Activated CD4-positive, alpha-beta T cell treated with anti-CD3 and anti-CD28 coated beads for 4 hours (primary cell): ENCODE data around the gene BBOX1.
"Not testable (repeated sequence)": the region's sequence is repeated elsewhere in the genome, so short reads cannot be mapped to it uniquely, and the experiment has no call there.

Experiments used
- DNase-seq, 2 donors: peaks; one replicate each; pipeline ENCODE4 v3.0.0-alpha.2; 2020

BBOX1 gene

GRCh38 chr11:27085605-27086004 is 45.0 kb downstream of the BBOX1 start:
- DNase-seq = no peak

DNA sequence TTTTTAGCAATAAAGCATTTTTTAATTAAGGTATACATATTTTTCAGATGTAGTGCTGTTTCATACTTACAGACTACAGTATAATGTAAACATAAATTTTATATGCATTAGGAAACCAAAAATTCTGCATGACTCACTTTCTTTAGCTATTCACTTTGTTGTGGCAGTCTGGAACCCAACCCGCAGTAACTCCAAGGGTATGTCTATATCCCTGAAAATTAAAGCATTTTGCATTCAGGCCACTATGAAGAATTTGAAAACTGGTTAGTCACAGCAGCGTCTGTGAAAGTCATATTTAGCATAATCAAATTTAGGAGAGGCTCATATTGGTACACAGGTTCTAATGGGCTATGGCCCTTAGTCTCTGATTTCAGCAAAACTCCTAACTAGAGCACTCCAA is 46.8 kb downstream of the BBOX1 start:
- no peak for DNase-seq

- no peak for DNase-seq
Measured at GRCh38 chr11:27088353-27088752, 47.7 kb downstream of the BBOX1 start.

DNA sequence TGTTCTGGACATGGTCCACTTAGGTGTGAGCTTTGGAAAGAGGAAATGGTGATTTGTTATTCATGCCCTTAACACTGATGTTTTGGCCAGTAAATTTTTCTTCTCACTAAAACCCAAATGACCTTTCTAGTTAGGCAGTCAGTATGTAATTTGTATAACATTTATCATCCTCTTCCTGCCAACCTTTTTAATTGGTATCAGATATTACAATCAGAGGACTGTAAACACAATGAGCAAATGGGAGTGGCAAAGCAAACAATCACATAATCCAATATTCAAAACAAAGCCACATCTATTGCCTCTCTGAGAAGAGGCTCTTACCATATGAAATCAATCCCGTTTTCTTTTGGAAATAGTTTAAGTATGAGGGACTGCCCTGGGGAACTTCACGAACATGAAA is 49.1 kb downstream of the BBOX1 start:
- DNase-seq = no peak

DNA sequence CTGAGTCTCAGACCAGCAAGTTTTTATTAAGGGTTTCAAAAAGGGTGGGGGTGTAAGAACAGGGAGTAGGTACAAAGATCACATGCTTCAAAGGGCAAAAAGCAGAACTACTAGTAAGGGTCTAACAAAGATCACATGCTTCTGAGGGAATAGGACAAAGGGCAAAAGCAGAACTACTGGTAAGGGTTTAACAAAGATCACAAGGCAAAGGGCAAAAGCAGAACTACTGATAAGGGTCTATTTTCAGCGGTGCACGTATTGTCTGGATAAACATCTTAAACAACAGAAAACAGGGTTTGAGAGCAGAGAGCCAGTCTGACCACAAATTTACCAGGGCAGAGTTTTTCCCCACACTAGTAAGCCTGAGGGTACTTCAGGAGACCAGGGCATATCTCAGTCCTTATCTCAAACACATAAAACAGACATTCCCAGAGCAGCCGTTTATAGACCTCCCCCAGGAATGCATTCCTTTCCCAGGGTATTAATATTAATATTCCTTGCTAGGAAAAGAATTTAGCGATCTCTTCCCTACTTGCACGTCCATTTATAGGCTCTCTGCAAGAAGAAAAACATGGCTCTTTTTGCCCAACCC is 49.8 kb downstream of the BBOX1 start:
- DNase-seq = not testable (repeated sequence)

DNA sequence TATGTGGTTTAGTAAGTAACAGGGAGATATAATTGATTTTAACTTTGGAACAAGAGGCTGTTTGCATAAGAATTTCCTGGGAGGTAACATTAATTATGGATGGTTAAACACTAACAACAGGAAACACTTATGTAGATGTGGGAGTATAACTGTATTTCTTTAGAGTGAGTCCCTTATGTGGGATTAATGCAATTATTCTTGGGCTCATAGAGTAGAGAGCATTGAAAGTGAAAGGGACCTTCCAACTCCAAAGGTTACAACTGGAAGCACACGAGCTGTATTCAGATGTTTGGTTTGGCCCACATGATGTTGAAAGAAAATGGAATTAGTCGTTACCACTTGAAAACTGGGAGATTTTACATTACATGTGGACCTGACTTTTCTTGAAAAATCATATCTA is 53.5 kb downstream of the BBOX1 start:
- DNase-seq = no peak

- DNase-seq = no peak
Measured at GRCh38 chr11:27095059-27095458, 54.4 kb downstream of the BBOX1 start.

GRCh38 chr11:27095887-27096286 is 55.3 kb downstream of the BBOX1 start:
- DNase-seq = no peak

GRCh38 chr11:27097551-27097950 is 56.9 kb downstream of the BBOX1 start:
- DNase-seq = no peak

DNA sequence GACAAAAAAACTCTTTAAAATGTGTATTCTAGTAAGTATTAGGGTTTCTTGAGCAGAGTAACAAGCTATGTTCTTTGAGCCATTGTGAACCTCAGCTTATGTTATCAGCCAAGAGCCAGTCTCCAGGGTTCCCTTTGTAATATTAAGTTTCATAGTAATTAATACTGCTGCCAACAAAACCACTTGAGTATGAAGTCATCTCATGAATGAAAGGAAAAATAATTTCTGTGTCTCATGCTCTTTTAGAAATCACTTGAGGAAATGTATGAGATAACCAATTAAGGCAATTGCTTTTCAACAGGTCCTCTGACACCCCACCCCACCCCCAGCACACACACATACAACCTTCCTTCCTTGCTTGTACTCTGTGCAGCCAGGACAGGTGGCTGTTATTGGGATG is 59.9 kb downstream of the BBOX1 start:
- no peak for DNase-seq

DNA sequence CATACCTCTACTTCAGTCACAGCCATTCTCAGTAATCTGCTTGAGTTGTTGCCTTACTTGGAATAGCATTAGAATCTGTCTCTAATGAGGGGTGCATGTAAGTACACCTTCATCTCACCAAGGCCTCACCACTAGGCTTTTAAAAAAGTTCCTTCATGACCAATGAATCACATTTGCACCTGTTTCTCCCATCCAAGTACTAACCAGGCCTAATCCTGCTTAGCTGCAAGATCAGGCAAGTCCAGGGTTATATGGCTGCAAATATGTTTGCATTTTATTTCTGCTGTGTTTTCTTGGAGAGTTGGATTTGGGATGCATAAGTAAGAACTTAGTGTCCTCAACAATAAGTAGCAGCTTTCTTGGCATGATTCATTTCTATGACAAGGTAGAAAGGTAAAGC is 66.9 kb downstream of the BBOX1 start:
- no peak for DNase-seq

DNA sequence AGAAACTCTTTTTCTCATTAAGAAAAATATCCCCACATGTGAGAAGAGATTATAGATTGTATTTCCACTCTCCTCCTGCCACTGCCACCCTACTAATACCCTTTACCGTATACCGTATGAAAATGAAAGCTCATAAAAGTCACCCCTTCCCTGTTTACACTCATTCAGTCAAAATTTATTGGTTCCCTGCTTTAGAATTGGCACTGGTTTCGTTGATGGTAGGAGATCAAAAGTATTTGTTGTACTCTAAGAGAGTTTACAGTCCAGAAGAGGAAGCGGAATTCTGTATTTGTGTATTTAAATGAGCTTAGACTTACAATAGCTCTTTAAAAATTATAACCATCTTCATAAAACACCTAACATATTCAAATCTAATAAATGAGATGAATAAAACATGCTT is 68.2 kb downstream of the BBOX1 start:
- DNase-seq = no peak

DNA sequence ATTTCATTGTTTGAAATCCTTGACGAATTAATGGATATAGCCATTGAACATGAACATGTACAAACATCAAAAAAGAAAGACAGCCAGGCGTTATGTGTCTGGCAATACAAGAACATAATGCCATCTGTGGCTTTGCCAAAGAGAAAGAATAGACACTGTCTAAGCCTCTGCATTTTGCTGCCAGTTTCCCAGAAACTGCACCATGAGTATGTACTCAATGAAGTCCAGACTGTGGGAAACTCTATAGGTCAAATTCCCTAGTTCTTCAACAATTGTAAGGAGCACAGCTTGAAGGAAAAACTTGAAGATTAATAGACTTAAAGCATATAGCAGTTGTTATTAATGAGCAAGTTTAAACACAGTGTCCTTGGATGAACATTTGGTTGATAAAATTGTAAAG is 71.3 kb downstream of the BBOX1 start:
- no peak for DNase-seq

- no peak for DNase-seq
Measured at GRCh38 chr11:27112946-27113345, 72.3 kb downstream of the BBOX1 start.

DNA sequence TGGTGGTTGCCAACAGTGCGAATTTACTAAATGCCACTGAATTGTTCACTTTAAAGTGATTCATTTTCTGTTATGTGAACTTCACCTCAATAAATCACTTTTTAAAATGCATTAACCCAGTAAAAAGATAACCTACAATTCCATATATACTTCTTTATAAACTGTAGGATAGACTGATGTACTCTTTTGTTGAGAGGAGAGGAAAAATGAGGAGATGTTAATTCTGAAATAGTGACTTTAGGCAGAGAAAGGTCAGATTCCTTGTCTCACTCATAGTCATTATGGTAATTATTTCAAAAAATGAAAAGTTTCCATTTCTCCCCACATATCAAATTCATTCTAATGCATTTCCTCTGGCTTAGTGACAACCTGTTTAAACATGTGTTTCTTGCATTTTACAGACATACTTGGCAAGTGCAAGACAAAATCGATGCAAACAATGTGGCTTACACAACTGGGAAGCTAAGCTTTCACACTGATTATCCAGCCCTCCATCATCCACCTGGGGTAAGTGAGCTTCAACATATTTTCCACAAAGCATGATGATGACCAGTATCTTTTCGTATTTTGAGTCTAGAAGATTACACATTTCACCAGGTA is 74.5 kb downstream of the BBOX1 start:
- no peak for DNase-seq

- no peak for DNase-seq
Measured at GRCh38 chr11:27116684-27117083, 76.1 kb downstream of the BBOX1 start.

GRCh38 chr11:27118371-27118770 is 77.8 kb downstream of the BBOX1 start:
- no peak for DNase-seq

- no peak for DNase-seq
Measured at GRCh38 chr11:27118949-27119348, 78.3 kb downstream of the BBOX1 start.

DNA sequence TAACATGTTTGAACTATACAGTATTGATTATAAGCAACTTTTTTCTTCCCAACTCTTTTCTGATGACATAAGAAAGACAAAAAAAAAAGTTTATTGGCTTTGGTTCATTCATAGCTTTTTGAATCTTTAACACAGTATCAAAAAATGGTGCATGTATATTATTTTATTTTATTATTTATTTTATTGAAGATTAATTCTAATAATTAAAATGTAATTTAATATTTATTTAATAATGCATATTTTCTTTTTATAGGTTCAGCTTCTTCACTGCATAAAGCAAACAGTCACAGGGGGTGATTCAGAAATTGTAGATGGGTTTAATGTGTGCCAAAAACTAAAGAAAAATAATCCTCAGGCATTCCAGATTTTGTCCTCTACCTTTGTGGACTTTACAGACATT is 78.8 kb downstream of the BBOX1 start:
- no peak for DNase-seq

- DNase-seq = no peak
Measured at GRCh38 chr11:27120211-27120610, 79.6 kb downstream of the BBOX1 start.

GRCh38 chr11:27122001-27122400 is 81.4 kb downstream of the BBOX1 start:
- no peak for DNase-seq

- DNase-seq = no peak
Measured at GRCh38 chr11:27124514-27125264, 84.1 kb downstream of the BBOX1 start.

- DNase-seq = no peak
Measured at GRCh38 chr11:27129686-27130085, 89.1 kb downstream of the BBOX1 start.

DNA sequence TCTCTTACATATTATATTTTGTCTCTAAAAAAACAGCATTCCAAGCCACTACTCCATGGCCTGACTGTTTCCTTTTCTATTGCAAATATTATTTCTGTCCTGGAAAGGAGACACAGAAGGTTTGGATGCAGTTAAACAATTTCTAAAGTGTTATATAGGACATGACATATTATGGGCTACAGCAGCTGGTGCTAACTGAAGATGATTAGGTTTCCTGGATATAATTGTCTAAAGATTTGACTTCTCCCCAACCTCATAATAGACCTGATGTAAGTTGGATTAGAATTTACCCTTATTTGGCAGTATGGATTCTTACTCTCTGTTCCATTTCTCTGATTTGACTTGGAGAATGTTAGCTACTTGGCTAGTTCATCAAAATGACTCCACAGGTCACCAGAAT is 90.2 kb downstream of the BBOX1 start:
- no peak for DNase-seq

- not testable (repeated sequence) for DNase-seq
Measured at GRCh38 chr11:27135924-27136329, 95.3 kb downstream of the BBOX1 start.
